GM04504 (cell line): Measurements from ENCODE around the gene SPCS3.
"Not testable (repeated sequence)": the region's sequence is repeated elsewhere in the genome, so short reads cannot be mapped to it uniquely, and the experiment has no call there.

Experiments
- DNase-seq: peaks from one replicate; pipeline ENCODE4 v3.0.0-alpha.2; 2012; ENCODE audit warnings: low read depth

SPCS3 gene

DNA sequence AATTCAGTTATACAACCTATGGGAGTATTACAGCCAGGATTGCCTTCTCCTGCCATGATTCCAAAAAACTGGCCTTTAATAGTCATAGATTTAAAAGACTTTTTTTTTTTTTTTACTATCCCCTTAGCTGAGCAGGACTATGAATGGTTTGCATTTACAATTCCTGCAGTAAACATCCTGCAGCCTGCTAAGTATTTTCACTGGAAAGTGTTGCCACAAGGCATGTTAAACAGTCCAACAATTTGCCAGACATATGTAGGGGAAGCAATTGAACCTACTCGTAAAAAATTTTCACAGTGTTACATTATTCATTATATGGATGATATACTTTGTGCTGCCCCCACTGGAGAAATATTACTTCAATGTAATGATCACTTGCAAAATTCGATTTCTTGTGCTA, 27.1 kb downstream of the SPCS3 start:
- not testable (repeated sequence) for DNase-seq

GRCh38 chr4:176350671-176351070, 30.9 kb downstream of the SPCS3 start:
- no peak for DNase-seq

DNA sequence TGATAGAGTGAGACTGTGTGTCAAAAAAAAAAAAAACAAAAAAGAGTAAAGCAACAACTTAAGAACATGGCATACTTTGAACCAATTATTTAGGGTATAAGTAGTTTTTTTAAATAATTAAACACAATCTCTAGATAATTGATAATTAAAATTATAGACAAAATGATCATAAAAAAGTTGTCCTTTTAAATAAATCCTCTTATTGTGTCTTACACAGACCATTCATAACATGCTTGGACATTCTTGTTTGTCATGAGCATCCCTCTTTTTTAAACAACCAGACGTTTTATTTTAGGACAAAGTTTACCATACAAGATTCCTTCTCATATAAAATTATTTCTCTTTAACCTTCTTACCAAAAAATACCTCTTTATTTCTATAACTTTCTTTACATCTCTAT, 35.1 kb downstream of the SPCS3 start:
- no peak for DNase-seq

DNA sequence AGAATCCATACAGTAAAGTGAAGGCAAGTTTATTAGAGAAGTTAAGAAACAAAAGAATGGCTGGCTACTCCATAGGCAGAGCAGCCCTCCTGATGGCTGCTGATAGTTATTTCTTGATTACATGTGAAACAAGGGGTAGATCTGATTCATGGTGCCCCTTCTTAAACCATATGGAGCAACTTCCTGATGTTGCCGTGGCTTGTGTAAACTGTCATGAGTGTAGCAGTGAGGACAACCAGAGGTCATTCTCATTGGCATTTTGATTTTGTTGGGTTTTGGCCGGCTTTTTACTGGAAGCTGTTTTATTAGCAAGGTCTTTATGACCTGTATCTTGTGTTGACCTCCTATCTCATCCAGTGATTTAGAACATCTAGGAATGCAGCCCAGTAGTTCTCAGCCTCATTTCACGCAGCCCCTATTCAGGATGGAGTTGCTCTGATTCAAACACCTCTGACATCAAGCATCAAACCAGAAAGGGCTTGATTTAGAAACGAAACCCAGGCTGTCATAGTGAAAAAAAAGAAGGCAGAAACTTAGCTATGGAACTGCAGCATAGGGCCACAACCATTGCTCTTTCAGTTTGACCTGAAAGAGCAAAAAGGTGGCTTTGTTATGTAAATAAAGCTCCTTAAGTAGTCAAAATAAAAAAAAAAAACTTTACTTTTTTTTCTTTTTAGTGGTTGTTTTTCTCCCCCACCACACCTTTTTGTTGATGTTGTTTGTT, 37.8 kb downstream of the SPCS3 start:
- DNase-seq = no peak

GRCh38 chr4:176358083-176358469, 38.3 kb downstream of the SPCS3 start:
- DNase-seq = no peak

GRCh38 chr4:176359590-176359989, 39.8 kb downstream of the SPCS3 start:
- DNase-seq = peak; percentile 91

GRCh38 chr4:176360446-176360845, 40.7 kb downstream of the SPCS3 start:
- no peak for DNase-seq

DNA sequence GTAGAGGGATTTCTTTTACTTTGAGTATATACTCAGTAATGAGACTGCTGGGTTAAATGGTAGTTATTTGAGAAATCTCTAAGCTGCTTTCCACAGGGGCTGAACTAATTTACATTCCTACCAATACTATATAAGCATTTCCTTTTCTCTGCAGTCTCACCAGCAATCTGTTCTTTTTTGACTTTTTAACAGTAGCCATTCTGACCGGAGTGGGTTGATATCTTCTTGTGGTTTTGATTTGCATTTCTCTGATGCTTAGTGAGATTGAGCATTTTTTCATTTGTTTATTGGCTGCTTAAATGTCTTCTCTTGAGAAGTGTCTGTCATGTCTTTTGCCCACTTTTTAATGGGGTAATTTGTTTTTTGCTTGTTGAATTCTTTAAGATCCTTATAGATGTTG, 43.3 kb downstream of the SPCS3 start:
- DNase-seq = no peak

GRCh38 chr4:176367771-176368465, 48.2 kb downstream of the SPCS3 start:
- no peak for DNase-seq

GRCh38 chr4:176376032-176376614, 56.4 kb downstream of the SPCS3 start:
- no peak for DNase-seq

DNA sequence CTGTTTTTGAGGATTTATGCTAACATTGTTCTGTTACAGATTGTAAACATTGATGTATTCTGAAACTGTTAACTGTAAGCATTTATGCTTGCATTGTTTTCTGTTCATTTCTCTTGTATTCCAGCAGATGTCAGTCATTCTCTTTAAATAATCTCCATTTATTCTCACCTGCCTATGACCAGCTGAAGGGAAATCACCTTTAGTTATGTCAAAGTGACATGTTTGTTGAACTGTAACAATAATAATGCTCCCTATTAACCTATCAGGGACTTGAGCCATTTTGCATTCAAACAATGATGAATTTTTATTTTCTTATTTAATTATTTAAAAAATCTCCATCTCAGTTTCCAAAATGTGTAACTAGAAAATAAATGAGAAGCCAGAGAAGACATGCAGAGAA, 58.0 kb downstream of the SPCS3 start:
- DNase-seq = no peak

GRCh38 chr4:176380352-176381157, 60.8 kb downstream of the SPCS3 start:
- DNase-seq = no peak
